GM18858 (cell line): ENCODE data around the gene PNPLA6.
"Not testable (repeated sequence)": the region's sequence is repeated elsewhere in the genome, so short reads cannot be mapped to it uniquely, and the experiment has no call there.

ENCODE experiments used
- ATAC-seq: cut with Tn5 transposase; IDR thresholded peaks from one replicate; pipeline ENCODE4 v1.9.1; 2021; ENCODE audit not compliant: unreplicated experiment

The PNPLA6 gene

DNA sequence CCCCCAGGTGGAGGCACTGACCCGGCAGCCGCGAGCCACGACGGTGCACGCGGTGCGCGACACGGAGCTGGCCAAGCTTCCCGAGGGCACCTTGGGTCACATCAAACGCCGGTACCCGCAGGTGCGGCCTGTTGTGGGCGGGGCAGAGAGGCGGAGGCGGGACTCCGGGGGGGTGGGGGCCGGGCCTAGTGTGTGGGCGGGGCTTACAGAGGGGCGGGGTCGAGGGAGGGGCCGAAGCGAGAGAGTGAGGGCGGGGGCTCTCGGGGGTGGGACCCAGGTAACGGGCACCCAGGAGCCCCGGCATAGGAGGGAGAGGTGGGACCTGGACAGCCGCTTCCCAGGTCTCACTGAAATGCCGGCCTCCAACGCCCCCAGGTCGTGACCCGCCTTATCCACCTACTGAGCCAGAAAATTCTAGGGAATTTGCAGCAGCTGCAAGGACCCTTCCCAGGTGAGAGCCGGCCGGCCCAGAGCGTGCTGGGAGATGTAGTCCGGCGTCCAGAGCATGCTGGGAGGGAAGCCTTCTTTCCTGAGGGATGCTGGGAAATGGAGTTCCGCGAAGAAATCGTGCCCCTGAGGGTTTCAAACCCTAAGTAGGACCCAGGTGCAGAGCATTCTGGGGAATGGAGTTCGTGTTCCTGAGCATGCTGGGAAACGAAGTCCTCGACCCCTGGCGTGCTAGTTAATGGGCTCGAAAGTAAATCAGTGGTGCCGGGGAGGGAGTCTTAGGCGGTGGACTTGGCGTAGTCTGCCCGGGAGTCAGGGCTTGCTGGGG is 15.7 kb downstream of the PNPLA6 start:
- ATAC-seq = no peak

DNA sequence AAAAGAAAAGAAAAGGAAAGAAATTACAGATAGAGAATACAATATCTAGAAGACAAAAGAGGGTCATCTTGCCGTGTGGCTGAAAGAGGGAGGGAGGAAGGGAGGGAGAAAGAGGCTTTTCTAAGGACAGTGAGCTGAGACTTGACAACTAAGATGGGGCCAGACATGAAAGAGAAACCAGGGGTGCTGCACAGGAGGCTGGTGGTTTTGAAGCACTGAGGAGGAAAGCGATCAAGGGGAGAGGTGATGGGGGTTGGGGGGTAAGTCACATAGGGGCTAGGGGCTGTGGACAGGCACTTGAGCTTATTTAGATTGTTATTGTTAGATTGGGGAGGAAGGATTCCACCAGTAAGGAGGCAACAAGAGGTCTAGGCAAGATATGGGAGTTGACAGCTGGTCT is 17.3 kb downstream of the PNPLA6 start:
- no peak for ATAC-seq

DNA sequence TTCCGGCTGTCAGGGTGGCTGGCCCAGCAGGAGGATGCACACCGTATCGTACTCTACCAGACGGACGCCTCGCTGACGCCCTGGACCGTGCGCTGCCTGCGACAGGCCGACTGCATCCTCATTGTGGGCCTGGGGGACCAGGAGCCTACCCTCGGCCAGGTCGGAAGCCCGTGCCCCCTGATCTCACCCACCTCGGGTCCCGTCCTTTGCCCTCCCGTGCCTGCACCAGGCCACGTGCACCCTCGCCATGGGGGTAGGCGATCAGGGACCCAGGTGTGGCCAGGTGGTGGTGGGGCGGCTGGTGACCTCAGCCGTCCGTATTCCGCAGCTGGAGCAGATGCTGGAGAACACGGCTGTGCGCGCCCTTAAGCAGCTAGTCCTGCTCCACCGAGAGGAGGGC is 19.0 kb downstream of the PNPLA6 start:
- no peak for ATAC-seq

DNA sequence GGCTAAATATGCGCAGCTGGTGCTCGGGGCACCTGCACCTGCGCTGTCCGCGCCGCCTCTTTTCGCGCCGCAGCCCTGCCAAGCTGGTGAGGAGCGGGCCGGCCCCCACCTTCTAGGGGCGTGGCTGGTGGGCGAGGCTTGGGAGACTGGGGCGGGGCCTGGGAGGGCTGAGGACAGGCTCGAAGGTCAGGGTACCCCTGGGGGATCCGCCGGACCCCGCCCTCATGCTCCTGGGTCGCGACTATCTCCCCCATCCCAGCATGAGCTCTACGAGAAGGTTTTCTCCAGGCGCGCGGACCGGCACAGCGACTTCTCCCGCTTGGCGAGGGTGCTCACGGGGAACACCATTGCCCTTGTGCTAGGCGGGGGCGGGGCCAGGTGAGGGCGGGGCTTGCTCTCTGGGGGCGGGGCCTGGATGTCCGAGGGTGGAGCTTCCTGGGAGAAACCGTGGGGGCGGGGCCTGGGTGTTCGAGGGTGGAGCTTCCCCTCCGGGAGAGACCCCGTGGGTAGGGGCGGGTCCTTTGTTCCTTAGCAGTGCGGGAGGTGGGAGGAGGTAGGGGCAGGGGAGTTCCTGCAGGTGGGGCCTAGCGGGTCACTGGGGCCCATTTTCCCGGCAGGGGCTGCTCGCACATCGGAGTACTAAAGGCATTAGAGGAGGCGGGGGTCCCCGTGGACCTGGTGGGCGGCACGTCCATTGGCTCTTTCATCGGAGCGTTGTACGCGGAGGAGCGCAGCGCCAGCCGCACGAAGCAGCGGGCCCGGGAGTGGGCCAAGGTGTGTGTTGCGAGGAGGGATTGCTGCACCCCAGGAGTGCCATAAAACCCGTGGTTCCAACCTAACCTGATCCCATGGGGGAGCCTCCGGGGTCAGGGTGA is 19.7 kb downstream of the PNPLA6 start:
- no peak for ATAC-seq

DNA sequence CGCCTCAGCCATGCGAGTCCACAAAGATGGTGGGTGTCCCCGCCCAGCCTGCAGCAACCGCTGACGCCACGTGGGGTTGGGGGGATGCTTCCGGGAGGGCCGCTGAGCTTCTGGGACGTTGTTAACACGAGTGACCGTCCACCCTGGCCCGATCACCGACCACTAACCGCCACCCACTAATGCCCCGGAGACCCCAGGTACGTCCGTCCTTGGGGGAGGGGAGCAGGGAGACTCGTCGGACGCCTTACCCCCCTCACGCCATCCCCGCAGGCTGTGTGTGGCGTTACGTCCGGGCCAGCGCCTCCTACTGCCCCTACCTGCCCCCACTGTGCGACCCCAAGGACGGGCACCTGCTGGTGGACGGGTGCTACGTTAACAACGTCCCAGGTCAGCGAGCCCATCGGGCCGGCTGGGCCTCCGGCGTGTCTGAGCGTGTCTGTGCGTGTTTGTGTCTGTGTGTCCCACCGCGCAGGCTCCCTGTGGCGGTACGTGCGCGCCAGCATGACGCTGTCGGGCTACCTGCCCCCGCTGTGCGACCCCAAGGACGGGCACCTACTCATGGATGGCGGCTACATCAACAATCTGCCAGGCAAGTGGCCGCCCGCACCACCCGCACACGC is 21.3 kb downstream of the PNPLA6 start:
- no peak for ATAC-seq

DNA sequence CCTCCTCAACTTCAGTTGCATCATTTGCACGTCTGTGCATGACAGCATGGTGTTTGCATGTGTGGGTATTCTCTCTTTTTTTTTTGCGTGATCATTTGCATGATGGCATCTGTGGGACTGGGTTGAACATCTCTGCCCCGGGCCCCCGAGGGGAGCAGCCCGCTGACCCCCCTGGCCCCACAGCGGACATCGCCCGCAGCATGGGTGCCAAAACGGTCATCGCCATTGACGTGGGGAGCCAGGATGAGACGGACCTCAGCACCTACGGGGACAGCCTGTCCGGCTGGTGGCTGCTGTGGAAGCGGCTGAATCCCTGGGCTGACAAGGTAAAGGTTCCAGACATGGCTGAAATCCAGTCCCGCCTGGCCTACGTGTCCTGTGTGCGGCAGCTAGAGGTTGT is 23.1 kb downstream of the PNPLA6 start:
- no peak for ATAC-seq

DNA sequence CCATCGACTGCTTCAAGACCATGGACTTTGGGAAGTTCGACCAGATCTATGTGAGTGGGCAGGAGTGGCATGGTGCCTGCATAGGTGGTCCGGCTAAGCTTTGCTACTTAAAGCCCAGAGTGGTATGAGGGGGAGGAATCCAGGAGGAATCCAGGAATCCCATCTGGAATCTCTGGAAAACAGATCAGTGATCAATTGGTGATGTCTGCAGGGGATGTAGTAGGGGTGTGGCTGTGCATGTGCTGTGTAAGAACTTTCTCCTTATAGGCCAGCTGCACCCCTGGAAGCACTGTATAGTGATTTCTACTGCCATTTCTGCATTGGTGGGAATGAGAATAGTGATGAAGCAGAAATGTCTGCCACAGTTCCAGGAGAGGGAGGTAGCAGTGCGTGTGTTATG is 23.6 kb downstream of the PNPLA6 start:
- no peak for ATAC-seq

DNA sequence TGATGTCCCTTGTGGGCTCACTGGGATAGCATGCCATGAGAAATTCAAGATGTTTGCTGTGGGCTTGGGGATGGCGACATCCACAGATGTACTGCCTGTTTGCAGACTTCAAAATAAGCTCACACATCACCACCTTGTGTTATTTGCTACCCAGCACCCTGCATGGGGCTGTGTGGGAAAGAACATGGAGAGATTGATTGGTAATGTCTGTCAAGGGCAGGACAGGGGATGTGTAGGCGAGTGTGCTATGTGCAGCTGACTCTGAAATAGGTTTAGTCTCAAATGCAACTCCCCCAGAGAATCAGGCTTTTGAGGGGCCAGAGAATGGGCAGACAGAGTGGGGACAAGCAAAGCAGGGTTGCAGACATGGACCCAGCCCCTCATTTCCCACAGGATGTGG is 24.7 kb downstream of the PNPLA6 start:
- no peak for ATAC-seq

DNA sequence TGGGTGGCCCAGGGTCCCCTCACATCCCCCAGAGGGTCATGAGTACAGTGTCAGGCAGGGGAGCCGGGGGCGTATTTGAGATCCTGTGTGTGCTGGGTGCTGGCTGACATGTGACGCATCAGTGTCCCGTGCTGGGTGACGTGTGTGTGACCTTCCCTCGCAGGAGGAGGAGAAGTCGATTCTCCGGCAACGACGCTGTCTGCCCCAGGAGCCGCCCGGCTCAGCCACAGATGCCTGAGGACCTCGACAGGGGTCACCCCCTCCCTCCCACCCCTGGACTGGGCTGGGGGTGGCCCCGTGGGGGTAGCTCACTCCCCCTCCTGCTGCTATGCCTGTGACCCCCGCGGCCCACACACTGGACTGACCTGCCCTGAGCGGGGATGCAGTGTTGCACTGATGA is 25.8 kb downstream of the PNPLA6 start:
- ATAC-seq = no peak

DNA sequence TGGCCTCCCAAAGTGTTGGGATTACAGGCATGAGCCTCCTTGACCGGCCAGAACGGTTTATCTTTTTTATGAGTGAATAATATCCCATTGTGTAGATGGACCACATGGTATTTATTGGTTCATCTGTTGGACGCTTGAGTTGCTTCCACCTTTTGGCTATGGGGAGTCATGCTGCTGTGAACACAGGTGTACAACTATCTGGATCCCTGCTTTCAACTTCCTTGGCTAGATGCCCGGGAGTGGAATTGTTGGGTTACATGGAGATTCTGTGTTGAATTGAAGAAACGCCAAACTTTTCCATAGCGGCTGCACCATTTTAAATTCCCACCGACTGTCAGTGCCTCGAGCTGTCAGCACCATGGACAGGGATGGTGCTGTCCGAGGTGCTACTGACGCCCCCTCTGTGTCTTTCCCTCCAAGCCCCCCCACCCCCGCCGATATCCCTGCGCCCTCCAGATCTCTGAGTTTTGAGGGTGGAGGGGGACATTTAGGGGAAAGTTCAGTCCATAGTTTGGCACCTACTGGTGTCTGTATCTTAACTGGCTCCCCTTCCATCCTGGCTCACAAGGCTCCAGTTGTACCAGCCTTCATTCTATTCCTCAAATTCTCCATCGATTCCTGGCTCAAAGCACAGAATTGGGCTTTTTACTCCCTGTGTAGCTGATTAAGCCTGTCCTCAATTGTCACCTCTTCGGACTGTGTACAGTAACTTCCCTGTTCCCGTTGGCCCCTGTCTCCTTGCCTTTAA is 27.3 kb downstream of the PNPLA6 start:
- no peak for ATAC-seq

DNA sequence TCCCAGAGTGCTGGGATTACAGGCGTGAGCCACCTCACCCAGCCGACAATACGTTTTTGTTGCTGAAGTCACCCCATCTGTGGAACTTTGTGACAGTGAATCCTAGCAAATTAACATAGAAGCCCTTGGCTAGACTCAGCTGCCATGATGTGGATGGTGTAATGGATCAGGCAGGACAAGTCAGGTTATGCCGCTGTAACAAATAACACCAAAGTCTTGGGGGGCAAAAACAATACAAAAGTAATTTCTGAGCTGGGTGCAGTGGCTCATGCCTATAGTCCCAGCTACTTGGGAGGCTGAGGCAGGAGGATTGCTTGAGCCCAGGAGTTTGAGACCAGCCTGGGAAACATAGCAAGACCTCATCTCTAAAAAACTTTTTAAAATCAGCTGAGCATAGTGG is 29.3 kb downstream of the PNPLA6 start:
- no peak for ATAC-seq

DNA sequence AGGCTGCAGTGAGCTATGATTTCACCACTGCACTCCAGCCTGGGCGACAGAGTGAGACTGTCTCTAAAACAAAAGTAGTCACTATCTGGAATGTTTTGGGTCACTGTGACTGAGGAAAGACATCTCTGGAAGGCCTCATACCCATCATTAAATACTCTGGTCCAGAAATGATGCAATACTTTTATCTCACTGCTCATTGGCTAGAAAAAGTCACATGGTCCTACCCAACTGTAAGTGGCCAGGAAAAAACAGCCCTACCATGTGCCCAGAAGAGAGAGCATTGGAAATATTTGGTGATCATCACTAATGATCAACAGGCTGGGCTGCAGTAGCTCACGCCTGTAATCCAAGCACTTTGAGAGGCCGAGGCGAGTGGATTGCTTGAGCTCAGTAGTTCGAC is 29.8 kb downstream of the PNPLA6 start:
- ATAC-seq = no peak

DNA sequence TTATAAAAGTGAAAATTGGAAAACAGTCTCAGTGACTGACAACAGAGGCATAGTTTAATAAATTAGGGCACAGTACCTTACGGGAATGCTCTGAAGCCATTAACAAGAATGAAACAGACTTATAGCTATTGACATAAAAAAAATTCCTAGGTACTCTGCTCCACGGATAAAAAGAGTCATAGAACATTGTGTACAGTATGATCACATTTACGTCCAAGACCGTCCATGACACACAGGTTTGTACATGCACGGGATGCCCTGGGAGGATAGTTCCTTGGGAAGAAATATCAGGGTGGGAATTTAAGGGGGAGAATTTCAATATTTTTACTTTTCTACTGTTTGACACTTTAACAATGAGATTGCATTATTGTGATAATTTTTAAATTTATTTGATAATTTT is 35.2 kb downstream of the PNPLA6 start:
- ATAC-seq = no peak

DNA sequence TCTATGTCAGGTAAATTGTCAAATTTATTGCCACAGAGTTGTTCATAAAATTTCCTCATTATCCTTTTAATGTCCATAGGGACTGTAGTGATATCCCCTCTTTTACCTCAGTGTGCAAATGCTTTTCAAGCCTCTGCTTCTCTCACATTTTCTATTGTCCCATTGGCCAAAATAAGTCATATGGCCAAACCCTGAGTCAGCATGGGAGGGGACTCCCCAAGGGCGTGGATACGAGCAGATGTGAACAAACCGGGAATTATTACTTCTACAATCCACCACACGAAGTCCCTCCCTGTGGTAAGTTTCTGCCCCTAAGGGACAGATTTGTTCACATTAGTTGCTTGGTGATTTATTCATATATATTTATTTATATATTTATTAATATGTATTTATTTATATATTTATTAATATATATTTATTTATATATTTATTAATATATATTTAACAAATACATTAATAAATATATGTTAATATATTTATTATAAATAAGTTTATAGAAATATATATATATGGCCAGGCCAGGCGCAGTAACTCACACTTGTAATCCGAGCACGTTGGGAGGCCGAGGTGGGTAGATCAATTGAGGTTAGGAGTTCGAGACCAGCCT is 40.0 kb downstream of the PNPLA6 start:
- no peak for ATAC-seq

DNA sequence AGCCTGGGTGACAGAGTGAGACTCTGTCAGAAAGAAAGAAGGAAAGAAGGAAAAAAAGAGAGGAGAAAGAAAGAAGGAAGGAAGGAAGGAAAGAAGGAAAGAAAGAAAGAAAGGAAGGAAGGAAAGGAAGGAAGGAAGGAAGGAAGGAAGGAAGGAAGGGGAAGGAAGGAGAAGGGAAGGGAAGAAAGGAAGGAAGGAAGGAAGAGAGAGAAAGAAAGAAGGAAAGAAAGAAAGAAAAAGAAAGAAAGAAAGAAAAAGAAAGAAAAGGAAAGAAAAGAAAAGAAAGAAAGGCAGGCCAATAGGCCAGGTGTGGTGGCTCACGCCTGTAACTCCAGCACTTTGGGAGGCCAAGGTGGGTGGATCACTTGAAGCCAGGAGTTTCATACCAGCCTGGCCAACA is 41.9 kb downstream of the PNPLA6 start:
- not testable (repeated sequence) for ATAC-seq

DNA sequence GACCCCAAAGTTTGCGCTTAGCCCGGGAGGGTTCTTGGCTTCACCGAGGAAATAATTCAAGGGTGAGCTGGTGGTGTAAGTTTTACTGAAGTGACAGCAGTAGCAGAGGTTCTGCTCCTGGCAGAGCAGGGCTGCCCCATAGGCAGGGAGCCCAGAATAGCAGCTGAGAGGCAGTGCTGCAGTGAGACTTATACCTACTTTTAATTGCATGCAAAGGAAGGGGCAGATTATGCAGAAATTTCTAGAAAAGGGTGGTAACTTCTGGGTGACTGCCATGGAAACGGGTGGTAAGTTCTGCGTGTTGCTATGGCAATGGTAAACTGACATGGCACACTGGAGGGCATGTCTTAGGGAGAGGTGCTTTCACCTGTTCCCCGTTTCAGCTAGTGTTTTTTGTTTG is 42.6 kb downstream of the PNPLA6 start:
- ATAC-seq = no peak

DNA sequence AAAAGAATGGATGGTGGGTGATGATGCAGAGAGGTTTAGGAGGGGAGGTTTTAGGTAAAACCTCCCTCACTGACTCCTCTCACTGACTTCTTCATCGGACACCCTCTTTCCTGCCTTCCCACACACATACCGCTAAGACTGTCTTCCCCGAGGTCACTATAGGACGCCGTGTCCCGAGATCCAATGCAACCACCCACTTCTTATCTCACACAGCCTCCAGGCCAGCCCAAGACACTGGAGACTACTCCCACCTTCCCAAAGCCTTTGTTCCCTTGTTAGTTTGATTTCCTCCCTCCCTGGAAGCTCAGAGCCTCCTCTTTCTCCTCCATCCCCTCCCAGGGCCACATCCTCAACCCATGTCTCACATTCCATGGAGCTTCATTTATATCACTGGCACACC is 43.7 kb downstream of the PNPLA6 start:
- no peak for ATAC-seq

DNA sequence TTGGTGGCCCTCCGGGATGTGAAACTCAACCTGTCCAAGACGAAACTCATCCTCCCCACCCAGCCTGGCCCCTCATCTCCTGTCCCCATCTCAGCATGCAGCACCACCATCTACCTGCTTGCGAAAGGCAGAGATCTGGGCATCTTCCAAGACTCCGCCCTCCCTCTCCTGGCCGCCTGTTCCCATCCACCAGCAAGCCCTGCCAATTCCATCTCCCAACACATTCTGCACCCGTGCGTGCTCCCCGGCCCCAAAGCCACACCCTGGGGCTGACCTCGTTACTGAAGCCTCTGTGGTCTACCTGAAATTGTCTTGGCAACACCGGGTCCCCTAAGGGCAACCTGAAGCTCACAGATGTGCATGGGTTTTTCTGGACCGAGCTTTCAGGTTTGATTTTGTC is 46.9 kb downstream of the PNPLA6 start:
- no peak for ATAC-seq

DNA sequence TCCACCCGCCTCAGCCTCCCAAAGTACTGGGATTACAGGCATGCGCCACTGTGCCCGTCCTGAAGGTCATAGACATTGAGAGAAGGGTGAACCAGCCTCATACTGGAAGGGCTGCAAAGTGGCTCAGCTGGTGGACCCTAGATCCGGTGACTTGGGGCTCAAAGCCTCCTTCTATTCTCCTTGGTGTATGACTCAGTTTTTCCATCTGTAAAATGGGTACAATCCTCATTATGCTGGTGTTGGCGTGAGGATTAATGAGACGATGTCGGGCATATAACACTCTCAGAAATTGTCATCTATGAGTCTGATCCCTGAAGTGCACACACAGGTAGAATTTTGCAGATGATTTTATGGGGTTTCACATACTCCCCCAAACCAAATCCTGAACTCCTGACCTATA is 54.3 kb downstream of the PNPLA6 start:
- ATAC-seq = no peak

DNA sequence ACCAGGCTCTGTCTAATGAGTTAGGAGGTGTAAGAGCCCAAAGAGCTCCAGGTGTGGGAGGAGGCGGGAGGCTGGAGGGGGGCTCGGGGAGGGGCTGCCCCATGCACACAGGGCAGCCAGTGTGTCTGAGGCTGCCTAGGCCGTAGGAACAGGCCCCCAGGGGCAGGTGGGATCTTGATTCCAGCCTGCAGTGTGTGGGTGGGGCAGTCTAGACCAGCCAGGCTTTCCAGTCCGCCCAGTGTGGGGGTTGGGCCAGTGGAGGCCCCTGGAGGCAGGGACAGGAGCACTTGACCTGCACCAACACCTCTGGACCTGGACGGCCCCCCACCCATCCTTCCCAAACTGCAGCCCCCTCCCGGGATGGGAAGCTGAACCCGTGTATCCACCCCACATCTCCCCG is 54.7 kb downstream of the PNPLA6 start:
- no peak for ATAC-seq
